ENCODE results near the gene HIPK4. TPM values are rescaled to one million over a fixed set of nuclear protein-coding genes. Genes with fewer than 3 reads are reported as not detected.

The HIPK4 gene
- total and polyA plus RNA-seq, 10 donors, result 0.08 to 0.19 TPM; not detected in 8

GRCh38 chr19:40367577-40368434, 22.2 kb downstream of the HIPK4 start:
- 90 to 93% (median 91%) methylated on average over 12 to 16 of the region's 16 CpGs for WGBS, 5 donors
- Histone ChIP-seq H3K36me3 (peaks cover 0 to 67% (median 38%) of the 10 kb centered on the region in 6 donors), H3K4me1 (peaks cover 0 to 49% (median 18%) of the 10 kb centered on the region in 6 donors), H3K9me3 (no peaks in the 10 kb centered on the region), H3K27ac (no peak overlapping the region), H3K4me3 (no peak overlapping the region), H3K27me3 (replicated peaks in 1 of 7) (no peaks in the 10 kb centered on the region)
- intact Hi-C loops (cut with DNase I; ENCODE audit: low total_unique reads), result no loop called here
- TF ChIP-seq POLR2AphosphoS5 (IDR thresholded peaks at IDR 0.05) (peak in 1 of 3 donors; percentile 20), POLR2A (IDR thresholded peaks at IDR 0.05) (no peak), CTCF (IDR thresholded peaks at IDR 0.05 in 8 of 11, conservative IDR thresholded peaks at IDR 0.05 in 3 of 11) (no peak)
- no peak for DNase-seq

- 81 to 92% (median 87%) methylated on average over 18 to 27 of the region's 27 CpGs for WGBS, 5 donors
- Histone ChIP-seq H3K27me3 (replicated peaks in 1 of 7) (no peaks in the 10 kb centered on the region), H3K36me3 (peaks cover 0 to 58% (median 34%) of the 10 kb centered on the region in 6 donors), H3K4me3 (peak overlapping the region in 2 of 8 donors; percentile 38 to 60), H3K27ac (peak overlapping the region in 2 of 8 donors; percentile 76), H3K9me3 (no peaks in the 10 kb centered on the region), H3K4me1 (peaks cover 0 to 57% (median 21%) of the 10 kb centered on the region in 6 donors)
- intact Hi-C loops (cut with DNase I; ENCODE audit: low total_unique reads), result no loop called here
- TF ChIP-seq POLR2A (IDR thresholded peaks at IDR 0.05) (no peak), CTCF (IDR thresholded peaks at IDR 0.05 in 8 of 11, conservative IDR thresholded peaks at IDR 0.05 in 3 of 11) (no peak), POLR2AphosphoS5 (IDR thresholded peaks at IDR 0.05) (no peak)
- no peak for DNase-seq
Observed at GRCh38 chr19:40366697-40367561, 23.1 kb downstream of the HIPK4 start.

GRCh38 chr19:40365613-40366401, 24.2 kb downstream of the HIPK4 start:
- TF ChIP-seq CTCF (IDR thresholded peaks at IDR 0.05 in 8 of 11, conservative IDR thresholded peaks at IDR 0.05 in 3 of 11) (no peak), POLR2AphosphoS5 (IDR thresholded peaks at IDR 0.05) (peak; percentile 53 to 79 (median 78))
- peak; percentile 83 for DNase-seq
- peak overlapping the region in 7 of 8 donors; percentile 8 to 60 (median 22) for H3K4me3 ChIP-seq
- no peaks in the 10 kb centered on the region for H3K9me3 ChIP-seq
- 23 to 30% (median 29%) methylated on average over 19 to 28 of the region's 28 CpGs for WGBS, 5 donors
- no peaks in the 10 kb centered on the region for H3K27me3 ChIP-seq (replicated peaks in 1 of 7)
- intact Hi-C loops (cut with DNase I; ENCODE audit: low total_unique reads), result no loop called here
- H3K36me3 ChIP-seq, result peaks cover 0 to 47% (median 32%) of the 10 kb centered on the region in 6 donors
- peak overlapping the region in 4 of 8 donors; percentile 52 to 76 (median 68) for H3K27ac ChIP-seq
- H3K4me1 ChIP-seq, result peaks cover 0 to 66% (median 24%) of the 10 kb centered on the region in 6 donors

Measured in spleen (tissue), 11 donors.